Skeletal muscle satellite cell (primary cell): ENCODE measurements around the gene PRRC2B.
"Not testable (repeated sequence)": the region's sequence is repeated elsewhere in the genome, so short reads cannot be mapped to it uniquely, and the experiment has no call there.

Source experiments
- H3K27me3 ChIP-seq: 2 replicates; pipeline ENCODE4 v1.7.0; 2013; ENCODE audit warnings: low read length; ENCODE audit not compliant: control insufficient read depth, insufficient read depth
- H3K36me3 ChIP-seq: 2 replicates; pipeline ENCODE4 v1.7.0; 2013; ENCODE audit warnings: mild to moderate bottlenecking, control low read depth, low read length; ENCODE audit not compliant: insufficient read depth
- H3K4me1 ChIP-seq: 2 replicates; pipeline ENCODE4 v1.7.0; 2013; ENCODE audit warnings: low read length; ENCODE audit not compliant: control insufficient read depth, insufficient read depth
- H3K4me2 ChIP-seq: 2 replicates; pipeline ENCODE4 v1.7.0; 2013; ENCODE audit warnings: mild to moderate bottlenecking, low read length
- H3K4me3 ChIP-seq: 2 replicates; pipeline ENCODE4 v1.7.0; 2013; ENCODE audit warnings: low read length
- H3K9ac ChIP-seq: 2 replicates; pipeline ENCODE4 v1.7.0; 2013; ENCODE audit warnings: mild to moderate bottlenecking, low read depth, low read length, moderate library complexity
- H3K9me3 ChIP-seq: replicated peaks from 2 replicates; pipeline ENCODE4 v1.7.0; 2013; ENCODE audit warnings: mild to moderate bottlenecking, control low read depth, low read length

The PRRC2B gene

GRCh38 chr9:131447148-131447547 lies 53.3 kb downstream of the PRRC2B start:
- Histone ChIP-seq H3K27me3 (no peaks in the 10 kb centered on the region), H3K36me3 (peaks cover 76% of the 10 kb centered on the region), H3K4me1 (no peaks in the 10 kb centered on the region), H3K9me3 (no peaks in the 10 kb centered on the region), H3K4me3 (no peak overlapping the region), H3K4me2 (no peak overlapping the region), H3K9ac (no peak overlapping the region)

GRCh38 chr9:131447600-131447999 lies 53.7 kb downstream of the PRRC2B start:
- no peaks in the 10 kb centered on the region for H3K9me3 ChIP-seq
- H3K9ac ChIP-seq: no peak overlapping the region
- no peaks in the 10 kb centered on the region for H3K4me1 ChIP-seq
- H3K27me3 ChIP-seq: no peaks in the 10 kb centered on the region
- peaks cover 71% of the 10 kb centered on the region for H3K36me3 ChIP-seq
- H3K4me3 ChIP-seq: no peak overlapping the region
- H3K4me2 ChIP-seq: no peak overlapping the region

GRCh38 chr9:131448818-131449217 lies 54.9 kb downstream of the PRRC2B start:
- Histone ChIP-seq H3K4me3 (no peak overlapping the region), H3K36me3 (peaks cover 72% of the 10 kb centered on the region), H3K9ac (no peak overlapping the region), H3K4me2 (no peak overlapping the region), H3K9me3 (no peaks in the 10 kb centered on the region), H3K27me3 (no peaks in the 10 kb centered on the region), H3K4me1 (no peaks in the 10 kb centered on the region)

- Histone ChIP-seq H3K4me3 (no peak overlapping the region), H3K27me3 (no peaks in the 10 kb centered on the region), H3K4me1 (no peaks in the 10 kb centered on the region), H3K36me3 (peaks cover 72% of the 10 kb centered on the region), H3K9ac (no peak overlapping the region), H3K9me3 (no peaks in the 10 kb centered on the region), H3K4me2 (no peak overlapping the region)
Observed at GRCh38 chr9:131449276-131449675, 55.4 kb downstream of the PRRC2B start.

- Histone ChIP-seq H3K4me3 (no peak overlapping the region), H3K36me3 (peaks cover 74% of the 10 kb centered on the region)
Observed at GRCh38 chr9:131454028-131454427, 60.1 kb downstream of the PRRC2B start.

GRCh38 chr9:131455655-131456054 lies 61.8 kb downstream of the PRRC2B start:
- not testable (repeated sequence) for H3K9ac ChIP-seq, H3K4me3 ChIP-seq, H3K27me3 ChIP-seq, H3K4me1 ChIP-seq, H3K4me2 ChIP-seq, H3K9me3 ChIP-seq
- H3K36me3 ChIP-seq: peaks cover 77% of the 10 kb centered on the region

More at GRCh38 chr9:131454028-131454427, 60.1 kb downstream of the PRRC2B start:
- H3K4me1 ChIP-seq: no peaks in the 10 kb centered on the region
- H3K9me3 ChIP-seq: no peaks in the 10 kb centered on the region
- no peak overlapping the region for H3K4me2 ChIP-seq
- H3K27me3 ChIP-seq: no peaks in the 10 kb centered on the region
- no peak overlapping the region for H3K9ac ChIP-seq

GRCh38 chr9:131457746-131458145 lies 63.9 kb downstream of the PRRC2B start:
- peaks cover 82% of the 10 kb centered on the region for H3K36me3 ChIP-seq
- no peak overlapping the region for H3K9ac ChIP-seq
- H3K4me1 ChIP-seq: no peaks in the 10 kb centered on the region
- H3K27me3 ChIP-seq: no peaks in the 10 kb centered on the region
- H3K4me2 ChIP-seq: no peak overlapping the region
- no peak overlapping the region for H3K4me3 ChIP-seq
- no peaks in the 10 kb centered on the region for H3K9me3 ChIP-seq

GRCh38 chr9:131459056-131459455 lies 65.2 kb downstream of the PRRC2B start:
- H3K4me3 ChIP-seq: no peak overlapping the region
- no peak overlapping the region for H3K9ac ChIP-seq
- H3K4me1 ChIP-seq: no peaks in the 10 kb centered on the region
- H3K9me3 ChIP-seq: no peaks in the 10 kb centered on the region
- H3K4me2 ChIP-seq: no peak overlapping the region
- H3K36me3 ChIP-seq: peaks cover 87% of the 10 kb centered on the region
- H3K27me3 ChIP-seq: no peaks in the 10 kb centered on the region

- H3K9me3 ChIP-seq: no peaks in the 10 kb centered on the region
- no peak overlapping the region for H3K9ac ChIP-seq
- no peaks in the 10 kb centered on the region for H3K4me1 ChIP-seq
- H3K4me2 ChIP-seq: no peak overlapping the region
- peaks cover 89% of the 10 kb centered on the region for H3K36me3 ChIP-seq
- H3K4me3 ChIP-seq: no peak overlapping the region
- H3K27me3 ChIP-seq: no peaks in the 10 kb centered on the region
Observed at GRCh38 chr9:131461166-131461565, 67.3 kb downstream of the PRRC2B start.

- no peaks in the 10 kb centered on the region for H3K9me3 ChIP-seq
- H3K4me1 ChIP-seq: no peaks in the 10 kb centered on the region
- H3K4me2 ChIP-seq: no peak overlapping the region
- H3K9ac ChIP-seq: no peak overlapping the region
- H3K36me3 ChIP-seq: peaks cover 84% of the 10 kb centered on the region
- no peak overlapping the region for H3K4me3 ChIP-seq
- no peaks in the 10 kb centered on the region for H3K27me3 ChIP-seq
Observed at GRCh38 chr9:131464354-131465000, 70.6 kb downstream of the PRRC2B start.

- peaks cover 83% of the 10 kb centered on the region for H3K36me3 ChIP-seq
- H3K9ac ChIP-seq: no peak overlapping the region
- no peaks in the 10 kb centered on the region for H3K9me3 ChIP-seq
- H3K4me1 ChIP-seq: no peaks in the 10 kb centered on the region
- no peak overlapping the region for H3K4me2 ChIP-seq
- H3K27me3 ChIP-seq: no peaks in the 10 kb centered on the region
- H3K4me3 ChIP-seq: no peak overlapping the region
Observed at GRCh38 chr9:131465401-131465800, 71.5 kb downstream of the PRRC2B start.

GRCh38 chr9:131467214-131467935 lies 73.5 kb downstream of the PRRC2B start:
- Histone ChIP-seq H3K36me3 (peaks cover 82% of the 10 kb centered on the region), H3K4me2 (no peak overlapping the region), H3K4me3 (no peak overlapping the region), H3K27me3 (no peaks in the 10 kb centered on the region), H3K4me1 (no peaks in the 10 kb centered on the region), H3K9ac (no peak overlapping the region), H3K9me3 (no peaks in the 10 kb centered on the region)
